NCI-H748 treated with DMSO at 0.1 percent for 48 hours (cell line): ENCODE results near the gene PRSS38.

Experiments used
- DNase-seq: peaks from one replicate; lab custom pipeline; 2025; lab: John Stamatoyannopoulos, UW

Gene PRSS38

DNA sequence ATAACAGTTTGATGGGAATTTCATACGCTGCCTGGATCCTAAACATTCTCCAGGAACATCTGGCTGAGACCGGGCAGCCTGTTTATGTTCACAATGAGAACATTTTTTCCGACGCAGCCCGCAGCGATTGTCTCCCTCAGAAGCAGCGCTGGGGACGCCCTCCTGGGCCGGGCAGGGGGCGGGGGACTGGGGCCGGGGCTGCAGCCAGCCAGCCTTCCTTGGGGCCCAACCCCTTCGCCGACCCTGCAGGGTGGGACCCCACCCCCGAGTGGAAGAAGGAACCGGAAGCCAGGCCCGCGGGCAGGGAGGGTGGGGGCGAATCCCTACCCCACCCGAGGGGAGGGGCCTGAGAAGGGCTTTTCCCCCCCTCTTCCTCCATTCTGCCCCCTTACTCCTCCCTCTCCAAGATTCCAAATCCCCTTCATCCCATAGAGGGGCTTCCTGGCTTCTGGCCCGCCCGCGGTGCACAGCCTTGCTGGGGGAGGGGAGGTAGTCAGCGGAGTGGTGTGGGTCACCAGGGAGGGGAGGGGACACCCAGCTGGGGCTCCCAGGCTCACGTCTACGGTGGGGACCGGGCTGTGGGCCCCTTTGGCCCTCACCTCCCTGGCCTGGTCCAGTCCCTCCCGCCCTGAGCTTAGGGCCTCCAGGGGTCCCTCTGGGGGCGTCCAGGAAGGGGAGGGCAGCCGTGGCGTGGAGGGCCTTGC is 71.7 kb downstream of the PRSS38 start:
- DNase-seq = no peak

DNA sequence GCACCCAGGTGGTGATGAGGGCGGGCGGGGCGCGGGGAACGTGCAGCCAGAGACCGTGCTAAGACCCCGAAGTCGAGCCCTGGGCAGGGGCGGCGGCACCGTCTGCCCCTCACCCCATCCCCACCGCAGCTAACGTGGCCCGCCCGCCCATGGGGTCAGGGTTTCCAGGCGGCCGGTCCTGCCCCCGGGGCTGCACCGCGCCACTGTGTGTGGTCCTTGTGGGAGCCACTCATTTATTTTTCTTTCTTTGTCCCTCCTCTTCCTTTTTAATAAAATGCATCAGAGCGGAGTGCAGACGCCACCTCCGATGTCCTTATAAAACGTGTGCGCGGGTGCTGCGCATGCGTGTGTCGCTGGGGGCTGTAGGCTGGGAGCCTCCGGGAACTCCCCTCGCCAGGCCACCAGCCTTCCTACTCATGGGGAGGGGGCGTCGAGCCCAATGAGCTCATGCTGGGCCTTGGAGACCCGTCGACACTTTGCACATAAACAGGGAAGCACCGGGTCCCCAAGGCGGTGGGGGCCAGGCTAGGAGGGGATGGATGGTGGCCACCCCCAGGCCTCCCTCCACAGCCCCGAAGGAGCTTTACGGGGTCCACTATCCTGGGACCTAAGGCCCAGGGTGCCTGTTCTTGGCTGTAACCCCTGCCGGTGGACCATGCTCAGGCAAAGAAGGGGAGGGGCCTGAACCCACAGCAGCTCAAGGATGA is 72.4 kb downstream of the PRSS38 start:
- no peak for DNase-seq

DNA sequence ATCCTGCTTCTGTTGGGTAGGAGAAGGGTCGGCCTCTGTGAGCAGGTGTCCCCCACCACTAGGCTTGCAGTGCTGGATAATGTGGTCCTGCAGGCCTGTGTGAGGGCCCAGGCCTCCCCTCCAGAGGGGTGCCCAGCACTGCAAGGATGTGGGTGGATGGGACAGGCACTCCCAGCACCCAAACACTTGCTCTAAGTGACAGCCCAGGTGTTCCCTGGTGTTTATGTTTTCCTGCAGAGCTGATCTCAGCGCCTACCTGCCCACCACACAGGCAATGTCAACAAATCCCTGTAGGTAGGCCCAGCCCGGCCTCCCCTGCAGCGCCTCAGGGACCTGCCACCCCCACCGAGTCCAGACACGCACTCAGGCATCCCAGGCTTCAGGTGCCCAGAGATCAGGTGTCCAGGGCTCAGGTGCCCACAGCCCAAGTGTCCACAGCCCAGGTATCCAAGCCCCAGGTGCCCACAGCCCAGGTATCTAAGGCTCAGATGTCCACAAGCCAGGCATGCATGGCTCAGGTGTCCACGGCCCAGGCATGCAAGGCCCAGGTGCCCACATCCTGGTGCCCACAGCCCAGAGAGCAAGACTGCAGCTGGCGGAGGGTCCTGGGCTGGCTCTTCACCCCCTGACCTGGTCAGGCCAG is 73.0 kb downstream of the PRSS38 start:
- DNase-seq = no peak

DNA sequence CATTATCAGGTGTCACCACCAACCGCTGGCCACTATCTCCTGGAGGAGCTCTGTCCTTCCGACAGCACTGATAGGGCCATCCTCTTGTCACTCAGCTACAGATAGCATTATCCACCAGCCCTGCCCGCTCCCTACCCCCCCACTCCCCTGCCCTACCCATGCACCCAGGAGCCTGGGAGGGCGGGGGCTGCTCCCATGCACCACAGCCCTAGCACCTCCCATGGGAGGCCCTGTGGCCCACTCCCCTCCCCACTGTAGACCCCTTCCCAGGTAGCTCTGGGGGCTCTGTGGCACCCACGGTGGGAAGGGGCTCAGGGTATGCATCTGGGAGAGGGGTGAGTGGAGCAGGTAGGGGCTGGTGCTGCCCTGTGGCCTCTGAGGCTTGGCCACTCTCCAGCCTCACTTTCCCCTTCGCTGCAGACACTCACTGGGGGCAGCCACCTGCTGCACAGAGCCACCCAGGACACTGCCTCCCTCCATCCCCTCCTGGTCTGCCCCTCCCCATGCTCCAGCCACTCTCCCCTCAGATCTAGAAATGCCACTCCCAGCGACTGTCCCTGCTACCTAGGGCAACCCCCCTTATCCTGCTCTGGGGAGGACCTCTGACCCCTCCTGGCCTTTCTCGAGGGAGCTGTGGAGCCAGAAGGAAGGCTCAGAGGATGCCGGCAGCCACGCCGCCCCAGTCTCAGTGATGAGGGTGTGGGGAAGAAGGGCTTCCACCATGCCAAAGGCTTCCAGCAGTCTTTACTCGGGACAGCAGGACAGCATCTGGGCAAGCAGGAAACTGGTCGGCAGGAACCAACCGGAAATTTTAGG is 73.8 kb downstream of the PRSS38 start:
- no peak for DNase-seq

DNA sequence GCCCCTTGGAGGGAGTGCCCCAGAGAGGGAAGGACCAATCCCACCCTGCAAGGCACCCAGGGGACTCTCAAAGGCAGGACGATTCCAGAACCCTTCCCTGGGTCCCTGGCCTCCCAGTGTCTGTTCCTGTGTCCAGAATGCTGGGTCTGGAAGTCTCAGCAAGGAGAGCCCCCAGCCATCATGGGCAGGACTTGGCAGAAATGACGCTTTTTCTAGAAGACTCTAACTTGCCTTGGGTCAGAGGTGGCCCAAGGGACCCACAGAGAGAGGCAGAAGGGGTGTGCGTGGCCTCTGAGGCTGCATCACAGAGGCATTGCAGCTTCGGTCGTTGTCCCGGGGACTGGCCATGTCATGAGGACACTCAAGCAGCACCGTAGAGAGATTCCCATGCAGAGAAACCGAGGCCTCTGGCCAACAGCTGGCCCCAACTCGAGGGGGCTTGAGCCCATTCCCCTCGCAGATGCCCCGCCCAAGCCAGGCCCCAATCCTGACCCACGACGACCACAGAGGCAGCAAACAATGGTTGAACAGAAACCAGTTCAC is 74.5 kb downstream of the PRSS38 start:
- DNase-seq = no peak

DNA sequence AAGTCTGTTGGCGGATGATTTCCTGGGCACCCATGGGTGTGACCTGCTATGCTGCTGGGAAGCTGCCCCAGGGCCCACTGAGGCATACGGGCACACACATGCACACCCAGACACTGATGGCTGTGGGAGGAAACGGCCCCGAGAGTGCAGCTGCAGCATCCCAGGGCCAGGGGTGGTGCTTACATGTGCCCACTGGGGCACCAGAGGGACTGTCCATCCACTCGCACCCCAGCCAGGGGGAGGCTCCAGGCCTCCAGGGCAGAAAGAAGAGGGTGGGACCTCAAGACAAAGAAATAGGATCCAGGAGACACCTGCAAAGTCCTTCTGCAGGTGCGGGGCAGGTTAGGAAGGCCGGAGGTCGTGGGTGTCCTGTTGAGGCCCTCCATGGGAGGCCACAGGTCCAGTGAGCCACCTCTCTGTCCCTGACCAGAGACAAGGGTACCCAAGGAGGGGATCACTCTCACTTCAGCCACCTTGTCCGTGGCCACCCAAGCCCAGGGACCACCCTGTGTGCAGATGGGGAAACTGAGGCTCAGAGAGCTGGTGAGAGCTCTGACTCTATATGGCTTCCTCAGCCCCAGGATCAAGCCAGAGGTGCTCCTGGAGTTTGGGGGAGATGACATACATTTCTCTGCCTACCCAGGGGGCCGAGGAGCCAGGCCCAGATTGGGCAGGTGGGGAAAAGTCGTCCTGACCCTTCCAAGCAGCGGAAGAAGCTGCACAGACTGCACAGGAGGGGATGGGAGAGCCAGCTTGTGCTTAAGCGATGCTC is 75.2 kb downstream of the PRSS38 start:
- no peak for DNase-seq

DNA sequence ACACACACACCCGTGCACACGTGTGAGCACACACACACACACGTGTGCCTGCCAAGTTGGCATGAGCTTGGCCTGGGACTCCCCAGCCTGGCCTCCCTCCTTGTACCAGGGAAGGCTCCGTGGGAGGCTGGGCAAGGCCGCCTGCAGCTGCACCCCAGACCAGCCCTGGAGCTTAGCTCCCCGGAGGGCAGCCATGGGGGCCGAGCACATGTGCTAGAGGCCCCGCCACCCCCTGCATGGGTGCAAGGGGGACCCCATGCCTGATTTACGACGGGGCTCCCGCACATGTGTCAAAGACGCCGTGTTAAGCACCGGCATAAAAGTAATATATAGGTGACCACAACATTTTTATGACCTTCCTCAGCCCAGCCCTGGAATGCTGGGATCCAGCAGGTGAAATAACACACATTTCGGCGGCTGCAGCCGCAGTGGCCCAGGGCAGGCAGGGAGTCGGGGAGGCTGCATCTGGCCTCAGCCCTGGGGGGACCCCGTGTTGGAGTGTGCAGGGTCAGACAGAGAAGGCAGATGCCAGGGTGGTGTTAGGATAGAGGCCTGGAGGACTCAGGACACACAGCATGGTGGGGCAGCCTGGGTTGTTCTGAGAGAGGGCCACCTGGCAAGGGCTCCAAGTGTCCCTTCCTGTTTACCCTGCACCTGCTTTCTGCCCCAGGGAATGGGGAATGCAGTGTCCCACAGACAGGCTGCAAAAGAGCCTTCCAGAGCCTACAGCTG is 75.9 kb downstream of the PRSS38 start:
- DNase-seq = no peak

DNA sequence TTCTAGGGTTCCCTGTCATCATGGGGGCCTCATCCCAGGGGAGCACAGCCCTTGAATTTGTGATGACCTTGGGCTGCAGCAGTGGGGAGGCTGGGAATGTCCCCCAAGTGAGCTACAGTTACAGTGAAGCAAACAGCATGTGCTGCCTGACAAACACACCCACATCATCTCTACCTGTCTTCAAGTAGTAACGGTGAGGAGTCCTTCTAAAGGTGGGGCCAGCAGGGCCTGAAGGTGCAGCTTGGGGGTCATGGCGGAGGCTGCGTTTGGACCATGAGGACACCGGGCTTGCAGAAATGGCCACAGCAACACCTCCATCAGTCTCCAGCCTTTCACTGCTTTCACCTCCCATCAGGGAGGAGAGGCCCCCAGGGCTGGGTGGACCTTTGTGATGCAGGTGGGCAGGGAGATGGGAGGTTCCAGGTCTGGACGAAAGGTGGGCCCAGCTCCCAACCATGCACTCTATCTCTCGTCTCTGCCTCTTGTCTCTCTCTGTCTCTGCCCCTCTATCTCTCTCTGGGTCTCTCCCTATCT is 76.5 kb downstream of the PRSS38 start:
- DNase-seq = no peak

DNA sequence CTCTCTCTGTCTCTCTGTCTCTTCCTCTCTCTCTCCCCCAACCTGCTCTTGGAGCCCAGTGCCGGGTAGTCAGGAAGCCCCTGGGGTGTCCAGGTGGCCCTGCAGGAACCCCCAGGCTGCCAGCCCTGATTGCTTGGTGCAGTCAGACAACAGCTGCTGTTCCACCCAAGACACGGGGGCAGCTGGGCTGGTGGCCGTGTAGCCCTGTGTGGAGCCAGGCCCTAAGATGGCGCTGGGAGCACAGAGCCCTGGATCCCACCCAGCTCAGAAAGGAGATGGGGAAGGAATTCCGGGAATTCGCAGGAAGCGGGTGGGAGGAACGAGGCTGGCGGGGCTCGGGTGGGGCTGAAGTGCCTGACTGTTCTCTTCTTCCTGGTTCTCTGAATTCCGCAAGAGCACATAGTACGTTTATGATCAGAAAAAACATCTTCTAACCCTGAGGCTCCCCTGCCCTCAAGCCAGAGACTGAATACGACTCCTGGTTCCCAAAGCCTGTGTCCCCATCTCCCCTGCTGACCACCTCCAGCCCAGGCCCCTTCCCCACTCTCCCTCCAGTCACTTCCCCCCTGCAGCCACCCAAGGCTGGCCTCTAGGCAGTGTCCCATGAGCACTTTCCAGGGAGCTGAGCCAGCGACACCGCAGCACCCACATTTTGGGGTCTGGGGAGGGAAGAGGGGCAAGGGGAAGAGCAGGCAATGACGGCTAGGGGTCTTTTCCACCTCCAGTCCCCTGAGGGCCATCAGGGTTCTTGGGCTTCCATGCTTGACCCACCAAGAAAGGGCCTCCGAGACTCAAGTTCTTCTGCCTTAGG is 77.2 kb downstream of the PRSS38 start:
- no peak for DNase-seq

DNA sequence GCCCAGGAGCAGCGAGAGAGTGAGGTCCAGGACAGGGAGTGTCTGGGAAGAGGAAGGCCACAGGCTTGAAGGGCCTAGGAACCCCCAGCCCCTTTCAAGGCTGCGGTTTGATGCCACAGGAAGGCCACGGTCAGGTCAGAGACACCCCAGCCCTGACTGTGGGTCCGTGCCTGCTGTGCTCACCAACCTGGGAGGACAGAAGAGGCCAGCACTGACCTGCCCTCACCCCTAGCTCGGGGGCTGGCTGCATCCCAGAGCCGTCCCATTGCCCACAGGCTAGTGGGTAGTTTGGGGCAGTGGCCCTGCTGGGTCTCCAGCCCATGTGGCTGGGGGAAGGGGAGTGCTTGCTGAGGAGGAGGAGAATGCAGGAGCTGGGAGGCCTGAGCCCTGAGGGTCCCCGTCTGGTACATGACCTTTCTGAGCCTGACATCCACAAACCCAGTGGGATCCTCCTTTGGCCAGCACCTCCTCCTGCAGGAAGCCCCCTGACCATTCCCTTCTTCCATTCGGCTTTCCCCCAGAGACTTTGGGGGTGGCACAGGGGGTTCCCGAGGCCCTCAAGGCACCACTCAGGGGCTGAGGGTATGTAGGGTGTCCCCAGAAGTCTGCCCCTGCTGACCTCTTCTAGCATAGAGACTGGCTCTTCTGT is 77.9 kb downstream of the PRSS38 start:
- DNase-seq = no peak

DNA sequence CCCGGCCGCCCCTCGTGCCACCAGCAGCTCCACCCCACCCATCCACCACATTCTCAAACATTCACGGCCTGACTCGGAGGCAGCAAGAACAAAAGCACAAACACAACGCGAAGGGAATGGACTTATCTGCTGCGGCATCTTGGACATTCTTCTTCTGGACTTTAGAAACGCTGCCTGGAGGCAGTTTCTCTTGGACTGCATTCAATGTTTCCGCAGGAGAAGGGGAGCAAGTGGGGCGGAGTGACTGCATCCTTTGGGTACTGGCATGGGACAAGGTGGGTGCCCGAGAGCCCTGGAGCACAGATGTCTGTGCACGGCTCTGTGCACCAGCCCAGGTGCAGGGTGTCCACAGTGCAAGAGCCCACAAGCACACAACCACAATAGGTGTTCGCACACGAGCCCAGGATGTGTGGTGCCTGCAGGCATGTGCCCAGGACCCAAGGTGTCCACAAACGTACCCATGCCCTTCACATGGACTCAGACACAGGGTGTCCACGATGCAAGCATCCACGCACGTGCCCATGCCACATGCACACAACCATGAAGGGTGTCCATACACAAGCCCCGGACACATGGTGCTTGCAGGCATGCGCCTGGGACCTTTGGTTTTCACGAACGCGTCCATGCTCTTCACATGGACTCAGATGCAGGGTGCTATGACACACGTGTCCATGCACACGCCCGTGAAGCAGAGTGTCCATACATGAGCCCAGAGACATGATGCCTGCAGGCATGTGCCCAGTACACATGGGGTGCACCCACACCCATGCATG is 78.7 kb downstream of the PRSS38 start:
- DNase-seq = no peak

DNA sequence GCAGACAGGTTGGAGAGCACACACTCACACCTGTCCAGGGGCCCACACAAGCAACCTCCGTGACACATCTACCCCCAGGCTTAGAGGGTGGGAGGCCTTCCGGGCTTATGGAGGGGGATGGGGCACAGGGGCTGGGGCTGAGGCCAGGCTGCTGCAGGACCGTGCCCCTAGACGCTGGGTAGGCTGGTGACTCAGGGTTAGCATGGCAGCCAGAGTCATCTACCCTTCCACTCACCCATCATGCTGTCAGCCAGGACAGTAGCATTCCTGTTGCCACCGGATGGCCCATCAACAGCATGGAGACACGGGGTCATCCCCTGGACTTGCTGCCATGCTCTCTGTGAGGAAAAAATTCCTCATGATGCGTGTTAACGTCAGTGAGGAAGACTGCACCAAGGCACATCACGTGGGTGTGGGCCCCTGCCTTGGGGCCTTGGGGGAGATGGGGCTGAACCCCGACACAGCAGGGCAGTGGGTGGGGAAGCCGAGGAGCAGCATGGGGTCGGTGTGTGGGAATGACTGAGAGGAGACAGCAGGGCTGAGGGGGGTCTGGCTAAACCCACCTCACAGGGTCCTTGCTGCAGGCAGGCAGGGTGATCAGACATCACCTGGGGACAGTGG is 79.5 kb downstream of the PRSS38 start:
- DNase-seq = no peak
